A673 (cell line): ENCODE measurements around the gene SLC15A3.

Experiments
- CTCF ChIP-seq: fragments of 300-800, 200-600 bp; sonication (generic); conservative IDR thresholded peaks from 2 replicates; pipeline ENCODE4 v1.5.1; 2017; ENCODE audit warnings: low read depth, mild to moderate bottlenecking, antibody characterized with exemption, low read length, moderate library complexity, mixed read lengths
- EZH2 ChIP-seq: fragments of 200-600 bp; sonication (generic); IDR thresholded peaks from 2 replicates; pipeline ENCODE4 v1.6.1; 2017; ENCODE audit warnings: borderline replicate concordance, low read depth, mild to moderate bottlenecking, mixed read lengths, antibody characterized with exemption, low read length; ENCODE audit not compliant: poor library complexity, severe bottlenecking

- no peak for TF ChIP-seq CTCF
- no peak for TF ChIP-seq EZH2
These were observed 30.2 kb upstream of the SLC15A3 start for GRCh38 chr11:60982184-60982583.
